ENCODE measurements around the gene CFLAR. TPM values are rescaled to one million over a fixed set of nuclear protein-coding genes. Genes with fewer than 3 reads are reported as not detected.

The CFLAR gene
- total and polyA plus RNA-seq, 2 of the 4 experiments (the other 2 are of a cell fraction), result 29.2 to 59.9 TPM

DNA sequence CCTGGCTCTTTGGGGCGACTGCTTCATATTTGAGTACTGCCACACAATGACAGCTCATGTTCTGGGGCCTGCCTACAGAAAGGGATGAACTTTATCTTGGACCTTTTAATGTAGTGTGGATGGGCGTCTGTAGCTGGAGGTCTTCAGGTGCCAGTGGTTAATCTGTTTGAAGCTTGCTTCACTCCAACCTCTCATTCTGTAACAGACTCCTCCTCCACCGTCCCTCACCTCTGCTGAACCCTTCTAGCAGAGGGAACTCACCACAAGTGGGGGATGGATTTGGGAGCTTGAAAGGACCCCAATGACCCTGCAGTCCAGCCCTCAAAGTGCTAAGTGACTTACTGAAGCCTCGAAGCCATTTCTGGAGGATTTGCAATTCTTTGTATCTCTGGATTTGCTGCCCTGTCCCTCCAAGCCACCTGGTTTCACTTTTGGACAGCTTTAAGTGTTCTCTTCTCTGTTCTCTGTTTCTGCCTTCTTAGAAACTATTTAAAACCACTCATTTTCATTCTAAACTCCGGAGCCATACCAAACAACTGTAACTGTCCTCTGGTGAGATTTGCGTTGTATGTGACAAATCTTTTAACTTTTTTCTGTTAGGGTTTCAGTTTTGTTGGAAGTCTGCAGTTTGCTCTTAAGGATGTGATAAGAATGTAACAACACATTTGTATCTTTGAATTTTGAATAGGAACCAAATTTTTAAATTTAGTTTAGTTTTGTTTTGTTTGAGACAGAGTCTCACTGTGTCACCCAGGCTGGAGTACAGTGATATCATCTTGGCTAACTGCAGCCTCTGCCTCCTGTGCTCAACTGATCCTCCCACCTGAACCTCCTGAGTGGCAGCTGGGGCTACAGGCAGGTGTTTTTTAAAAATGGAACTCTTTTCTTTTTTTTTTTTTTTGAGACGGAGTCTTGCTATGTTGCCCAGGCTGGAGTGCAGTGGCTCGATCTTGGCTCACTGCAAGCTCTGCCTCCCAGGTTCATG is 107.4 kb downstream of the CFLAR start:
- Histone ChIP-seq H3K23ac (ENCODE audit: low read depth, low read length) (no peak overlapping the region), H3K4me3 (ENCODE audit: insufficient read depth, low read depth, low read length) (no peak overlapping the region), H4K8ac (ENCODE audit: low read depth in 2 of 2, low read length in 2 of 2) (no peak overlapping the region; a peak in 1 of 4 replicates), H2BK20ac (ENCODE audit: low read depth, low read length) (no peak overlapping the region), H3K36me3 (ENCODE audit: control insufficient read depth, insufficient read depth, low read length) (no peaks in the 10 kb centered on the region), H3K27me3 (ENCODE audit: control insufficient read depth, insufficient read depth, low read length) (peaks cover 2% of the 10 kb centered on the region; the same call in 1 of the 2 replicates), H3K9ac (ENCODE audit: low read depth, low read length) (no peak overlapping the region), H2BK5ac (ENCODE audit: low read depth, low read length, poor library complexity, severe bottlenecking) (no peak overlapping the region), H2AK9ac (replicated peaks; ENCODE audit: low read depth, low read length, poor library complexity) (no peak overlapping the region), H3K18ac (ENCODE audit: low read depth, low read length) (no peak overlapping the region), H2BK15ac (ENCODE audit: low read depth, low read length) (no peak overlapping the region), H3K27ac (ENCODE audit: insufficient read depth, low read length) (no peak overlapping the region), H2AK5ac (ENCODE audit: low read depth, low read length) (no peak overlapping the region), H3K4ac (ENCODE audit: low read depth, low read length) (no peak overlapping the region), H3K14ac (replicated peaks; ENCODE audit: low read depth, low read length) (no peak overlapping the region), H4K91ac (ENCODE audit: insufficient read depth, low read depth, low read length) (no peak overlapping the region), H4K5ac (ENCODE audit: low read depth, low read length) (no peak overlapping the region), H3K4me1 (ENCODE audit: control insufficient read depth, insufficient read depth, low read length) (no peaks in the 10 kb centered on the region), H4K20me1 (ENCODE audit: insufficient read depth, low read length) (no peaks in the 10 kb centered on the region), H3K9me1 (ENCODE audit: insufficient read depth, low read length) (no peaks in the 10 kb centered on the region), H3K56ac (ENCODE audit: extremely low read depth, insufficient read depth, low read length) (no peak overlapping the region), H3K4me2 (ENCODE audit: low read depth, low read length) (peak overlapping the region; percentile 37), H3K9me3 (ENCODE audit: control insufficient read depth, insufficient read depth, low read length) (no peaks in the 10 kb centered on the region), H2BK120ac (ENCODE audit: low read depth, low read length) (no peak overlapping the region), H3K79me1 (ENCODE audit: low read depth in 1 of 2, low read length in 2 of 2) (no peaks in the 10 kb centered on the region), H2AFZ (replicated peaks; ENCODE audit: low read length, poor library complexity) (peak overlapping the region; percentile 77)
- ChIA-PET POLR2A (ENCODE audit: unreplicated experiment) (no interaction called here), CTCF (interaction anchor here (1.4 kb wide), 1 partner anchor 9 kb away, joined by 8 read pairs; no protein-coding TSS in a partner anchor)
- intact Hi-C loops (cut with micrococcal nuclease), result no loop called here
- WGBS, 2 experiments (ENCODE audit: extremely low coverage in 2 of 2, insufficient read length in 1 of 2), result 20% methylated on average over 1 of the region's 8 CpGs; no CpG with 5 or more reads in 1 of the 2 experiments
- DNase-seq (no peak), ATAC-seq (ENCODE audit: low read depth) (peak; percentile 21)
- dilution Hi-C loops (cut with HindIII; ENCODE audit: low sequenced_read_pairs, unreplicated experiment), result no loop called here
- in situ Hi-C loops (cut with MboI; ENCODE audit: low sequenced_read_pairs), result no loop called here
- no TSS peak for BruUV-seq (replicated peaks)
- TF ChIP-seq CEBPB (IDR thresholded peaks at IDR 0.05; ENCODE audit: low read depth, low read length), result no peak
- no peak for TF ChIP-seq POLR2A (IDR thresholded peaks at IDR 0.05; ENCODE audit: low read depth, low read length)
- no peak for TF ChIP-seq CHD1 (IDR thresholded peaks at IDR 0.05; ENCODE audit: low read depth, low read length)
- no peak for TF ChIP-seq MAFK (IDR thresholded peaks at IDR 0.05; ENCODE audit: low read depth, low read length)
- TF ChIP-seq RCOR1 (IDR thresholded peaks at IDR 0.05; ENCODE audit: insufficient replicate concordance, low read length), result no peak
- TF ChIP-seq MAZ (IDR thresholded peaks at IDR 0.05; ENCODE audit: borderline replicate concordance, low read depth, low read length), result no peak
- no peak for TF ChIP-seq MXI1 (IDR thresholded peaks at IDR 0.05; ENCODE audit: borderline replicate concordance, low read depth, low read length)
- no peak for TF ChIP-seq NFE2L2 (IDR thresholded peaks at IDR 0.05; ENCODE audit: low read depth, low read length)
- no peak for TF ChIP-seq SMC3 (IDR thresholded peaks at IDR 0.05; ENCODE audit: low read depth, low read length)
- no peak for TF ChIP-seq FOS (IDR thresholded peaks at IDR 0.05; ENCODE audit: low read depth, low read length)
- TF ChIP-seq CTCF (conservative IDR thresholded peaks at IDR 0.05; ENCODE audit: low read depth, low read length), result no peak
- no peak for TF ChIP-seq RAD21 (IDR thresholded peaks at IDR 0.05; ENCODE audit: low read length)
- no peak for TF ChIP-seq BHLHE40 (IDR thresholded peaks at IDR 0.05; ENCODE audit: low read depth, low read length)
- TF ChIP-seq ELK1 (IDR thresholded peaks at IDR 0.05; ENCODE audit: borderline replicate concordance, low read depth, low read length), result no peak
- no peak for TF ChIP-seq RFX5 (IDR thresholded peaks at IDR 0.05; ENCODE audit: low read depth, low read length)

Measured in IMR-90 (cell line).